Right lobe of liver (tissue), 4 donors: Measurements from ENCODE around the gene AHSA1.

Source experiments
- CTCF ChIP-seq, 4 donors: fragments of 200-600 bp in 3 of 4; fragments of 450-650 bp in 1 of 4; IDR thresholded peaks; one replicate each; pipeline versions ENCODE4 v1.5.1 to v1.8.0; 2016 to 2022; ENCODE audit warnings: antibody characterized with exemption in 4 of 4, mild to moderate bottlenecking in 2 of 4
- POLR2A ChIP-seq: fragments of 450-650 bp; IDR thresholded peaks from one replicate; pipeline ENCODE4 v1.6.1; 2017; ENCODE audit warnings: antibody characterized with exemption, mild to moderate bottlenecking
- donor health status: DM: no; HTN: no; CAD: no.
- donor health status: DM: no; HTN: no; CAD: no.
- donor health status: DM: no; HTN: yes; CAD: no.

DNA sequence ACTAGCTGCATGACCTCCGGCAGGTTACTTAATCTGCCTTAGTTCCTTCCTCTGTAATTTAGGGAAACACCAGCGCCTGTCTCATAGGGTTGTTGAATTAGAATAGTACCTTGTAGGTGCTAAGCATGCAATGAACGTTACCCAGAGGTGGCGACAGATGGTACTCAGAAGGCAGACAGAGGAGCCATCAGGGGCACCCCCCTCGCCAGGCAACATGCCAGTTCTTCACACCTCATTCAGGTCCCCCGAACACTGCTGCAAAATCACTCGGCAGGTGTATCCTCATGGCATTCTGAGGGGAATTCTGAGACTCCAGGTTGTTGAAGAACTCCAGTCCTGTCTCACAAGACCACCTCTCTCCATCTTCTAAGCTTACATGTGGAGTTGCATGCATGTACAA is 30.7 kb downstream of the AHSA1 start:
- TF ChIP-seq CTCF (IDR thresholded peaks at IDR 0.05) (no peak), POLR2A (no peak)
